HFF-Myc (cell line): ENCODE results near the gene ULK1.
"Not testable (repeated sequence)": the region's sequence is repeated elsewhere in the genome, so short reads cannot be mapped to it uniquely, and the experiment has no call there.

Experiments used
- DNase-seq: peaks from one replicate; pipeline ENCODE4 v3.0.0-alpha.2; 2011; ENCODE audit warnings: low read depth; ENCODE audit errors: extremely low read depth
- H3K4me3 ChIP-seq: replicated peaks from 2 replicates; pipeline ENCODE4 v1.5.1; 2011; ENCODE audit warnings: low read depth, mild to moderate bottlenecking, control low read depth, low read length
- TF ChIP-seq, protein P1 (sequence below): IDR thresholded peaks from 2 replicates; pipeline ENCODE4 v1.5.1; 2012; ENCODE audit warnings: mild to moderate bottlenecking, low read depth, low read length, control low read depth; ENCODE audit errors: missing control alignments

The ULK1 gene

DNA sequence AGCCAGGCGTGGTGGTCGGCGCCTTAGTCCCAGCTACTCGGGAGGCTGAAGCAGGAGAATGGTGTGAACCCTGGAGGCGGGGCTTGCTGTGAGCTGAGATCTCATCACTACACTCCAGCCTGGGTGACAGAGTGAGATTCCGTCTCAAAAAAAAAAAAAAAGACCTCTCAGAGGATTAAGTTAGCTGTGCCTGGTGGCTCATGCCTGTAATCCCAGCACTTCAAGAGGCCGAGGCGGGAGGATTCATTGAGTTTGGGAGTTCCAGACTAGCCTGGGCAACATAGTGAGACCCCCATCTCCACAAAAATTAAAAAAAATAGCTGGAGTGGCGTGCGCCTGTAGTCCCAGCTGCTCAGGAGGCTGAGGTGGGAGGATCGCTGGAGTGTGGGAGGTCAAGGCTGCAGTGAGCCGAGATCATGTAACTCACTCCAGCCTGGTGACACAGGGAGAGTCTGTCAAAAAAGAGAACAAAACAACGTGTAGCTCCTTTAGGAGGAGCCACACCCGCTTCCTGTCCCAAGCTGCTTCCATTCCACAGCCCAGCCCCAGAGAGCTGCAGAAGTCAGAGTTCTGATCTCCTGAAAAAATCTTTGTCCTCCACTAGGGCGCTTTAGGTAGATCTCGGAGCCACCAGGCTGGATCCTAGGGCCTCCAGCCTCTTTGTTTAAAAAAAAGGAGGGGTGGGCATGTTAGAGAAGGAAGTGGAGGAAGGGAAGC is 11.5 kb upstream of the ULK1 start:
- TF ChIP-seq, protein P1, sequence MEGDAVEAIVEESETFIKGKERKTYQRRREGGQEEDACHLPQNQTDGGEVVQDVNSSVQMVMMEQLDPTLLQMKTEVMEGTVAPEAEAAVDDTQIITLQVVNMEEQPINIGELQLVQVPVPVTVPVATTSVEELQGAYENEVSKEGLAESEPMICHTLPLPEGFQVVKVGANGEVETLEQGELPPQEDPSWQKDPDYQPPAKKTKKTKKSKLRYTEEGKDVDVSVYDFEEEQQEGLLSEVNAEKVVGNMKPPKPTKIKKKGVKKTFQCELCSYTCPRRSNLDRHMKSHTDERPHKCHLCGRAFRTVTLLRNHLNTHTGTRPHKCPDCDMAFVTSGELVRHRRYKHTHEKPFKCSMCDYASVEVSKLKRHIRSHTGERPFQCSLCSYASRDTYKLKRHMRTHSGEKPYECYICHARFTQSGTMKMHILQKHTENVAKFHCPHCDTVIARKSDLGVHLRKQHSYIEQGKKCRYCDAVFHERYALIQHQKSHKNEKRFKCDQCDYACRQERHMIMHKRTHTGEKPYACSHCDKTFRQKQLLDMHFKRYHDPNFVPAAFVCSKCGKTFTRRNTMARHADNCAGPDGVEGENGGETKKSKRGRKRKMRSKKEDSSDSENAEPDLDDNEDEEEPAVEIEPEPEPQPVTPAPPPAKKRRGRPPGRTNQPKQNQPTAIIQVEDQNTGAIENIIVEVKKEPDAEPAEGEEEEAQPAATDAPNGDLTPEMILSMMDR, result no peak
- DNase-seq, result no peak
- H3K4me3 ChIP-seq, result no peak overlapping the region

DNA sequence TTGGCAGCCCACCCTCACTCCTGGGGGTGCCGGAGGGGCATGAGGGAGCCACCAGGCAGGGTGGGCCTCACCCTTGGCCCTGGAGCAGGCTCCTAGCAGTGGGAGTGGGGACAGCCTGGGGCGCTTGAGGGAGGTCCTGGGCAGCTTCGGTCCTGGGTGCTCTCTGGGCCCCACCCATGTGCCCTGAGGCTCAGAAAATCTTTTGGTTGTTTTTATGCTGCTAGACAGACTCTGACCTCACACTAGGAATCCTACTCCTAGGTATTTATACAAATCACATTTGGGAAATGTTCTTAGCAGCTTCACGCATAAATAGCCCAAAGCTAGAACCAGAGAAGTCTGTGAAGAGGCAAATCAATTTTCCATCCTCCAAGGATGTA is 10.9 kb upstream of the ULK1 start:
- H3K4me3 ChIP-seq, result no peak overlapping the region
- TF ChIP-seq, protein P1, result no peak
- DNase-seq, result no peak

DNA sequence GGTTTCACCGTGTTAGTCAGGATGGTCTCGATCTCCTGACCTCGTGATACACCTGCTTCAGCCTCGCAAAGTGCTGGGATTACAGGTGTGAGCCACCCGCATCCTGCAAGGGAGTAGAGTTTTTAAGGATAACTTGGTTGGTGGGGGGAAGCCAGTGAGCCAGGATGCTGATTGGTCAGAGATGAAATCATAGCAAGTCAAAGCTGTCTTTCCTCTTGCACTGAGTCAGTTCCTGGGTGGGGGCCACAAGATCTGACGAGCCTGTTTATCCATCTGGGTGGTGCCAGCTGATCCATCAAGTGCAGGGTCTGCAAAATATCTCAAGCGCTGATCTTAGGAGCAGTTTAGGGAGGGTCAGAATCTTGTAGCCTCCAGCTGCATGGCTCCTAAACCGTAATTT is 9.3 kb upstream of the ULK1 start:
- not testable (repeated sequence) for H3K4me3 ChIP-seq, DNase-seq

DNA sequence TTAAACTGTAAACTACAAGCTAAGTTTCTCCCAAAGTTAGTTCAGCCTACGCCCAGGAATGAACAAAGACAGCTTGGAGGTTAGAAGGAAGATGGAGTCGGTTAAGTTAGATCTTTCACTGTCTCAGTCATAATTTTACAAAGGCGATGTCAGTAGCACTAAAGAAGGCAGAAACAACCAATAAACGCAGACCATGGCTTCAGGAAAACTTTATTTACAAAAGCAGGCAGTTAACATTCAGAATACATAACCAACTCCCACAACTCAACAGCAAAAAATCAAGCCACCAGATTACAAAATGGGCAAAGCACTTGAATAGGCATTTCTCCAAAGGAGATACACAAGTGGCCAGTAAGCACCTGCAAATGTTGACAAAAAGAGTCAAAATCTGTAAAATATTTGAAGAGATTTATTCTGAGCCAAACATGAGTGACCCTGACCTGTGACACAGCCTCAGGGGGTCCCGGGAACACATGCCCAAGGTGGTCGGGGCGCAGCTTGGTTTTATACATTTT is 8.8 kb upstream of the ULK1 start:
- no peak for DNase-seq
- H3K4me3 ChIP-seq, result no peak overlapping the region
- TF ChIP-seq, protein P1, result no peak

DNA sequence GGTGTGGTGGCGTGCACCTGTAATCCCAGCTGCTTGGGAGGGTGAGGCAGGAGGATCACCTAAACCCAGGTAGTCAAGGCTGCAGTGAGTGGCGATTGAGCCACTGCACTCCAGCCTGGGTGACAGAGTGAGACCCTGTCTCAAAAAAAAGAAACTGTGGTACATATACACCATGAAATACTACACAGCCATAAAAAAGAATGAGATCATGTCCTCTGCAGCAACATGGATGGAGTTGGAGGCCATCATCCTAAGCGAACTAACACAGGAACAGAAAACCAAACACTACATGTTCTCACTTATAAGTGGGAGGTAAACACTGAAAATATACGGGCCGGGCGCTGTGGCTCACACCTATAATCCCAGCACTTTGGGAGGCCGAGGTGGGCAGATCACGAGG is 2.7 kb upstream of the ULK1 start:
- DNase-seq, H3K4me3 ChIP-seq: not testable (repeated sequence)

DNA sequence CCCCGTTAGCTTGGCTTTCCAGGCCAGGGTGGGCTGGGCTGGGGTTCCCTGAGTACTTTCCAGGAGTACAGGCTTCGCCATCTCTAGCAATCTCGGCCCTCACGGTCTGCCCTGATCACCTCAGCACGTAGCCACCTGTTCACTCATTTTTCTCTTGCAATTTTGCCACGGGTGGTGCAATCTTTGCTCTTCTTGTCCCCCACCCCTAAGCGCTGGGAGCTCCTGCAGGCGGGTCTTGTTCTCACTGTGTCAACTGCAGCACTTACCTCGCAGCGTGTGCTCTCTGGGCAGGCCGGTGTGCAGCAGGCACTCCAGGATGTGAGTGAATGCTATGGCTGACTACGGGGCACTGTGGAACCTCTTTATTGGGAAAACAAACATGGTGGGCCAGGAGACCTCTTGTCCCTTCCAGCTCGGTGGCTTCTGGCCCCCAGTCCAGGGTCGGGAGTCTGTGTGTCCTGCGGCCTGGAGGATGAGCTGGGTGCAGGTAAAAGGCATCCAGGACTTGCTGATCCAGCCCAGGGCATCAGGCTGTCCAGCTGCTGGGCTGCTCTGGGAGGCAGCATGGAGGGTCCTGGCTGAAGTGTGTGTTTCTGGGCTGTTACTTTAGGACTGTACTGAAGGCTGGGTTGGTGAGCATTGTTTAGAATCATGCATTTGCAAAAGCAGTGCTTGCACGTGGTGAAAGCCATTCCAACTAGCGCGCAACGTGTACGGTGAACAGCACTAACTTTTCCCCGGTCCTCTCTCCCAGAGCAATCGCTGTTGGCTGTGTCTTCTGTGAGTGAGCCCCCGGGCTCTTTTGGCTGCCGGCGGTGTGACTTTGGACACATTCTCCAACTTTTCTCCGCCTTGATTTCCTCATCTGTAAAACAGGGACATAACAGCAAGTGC is 1.5 kb upstream of the ULK1 start:
- H3K4me3 ChIP-seq, result no peak overlapping the region
- TF ChIP-seq, protein P1, result no peak

DNA sequence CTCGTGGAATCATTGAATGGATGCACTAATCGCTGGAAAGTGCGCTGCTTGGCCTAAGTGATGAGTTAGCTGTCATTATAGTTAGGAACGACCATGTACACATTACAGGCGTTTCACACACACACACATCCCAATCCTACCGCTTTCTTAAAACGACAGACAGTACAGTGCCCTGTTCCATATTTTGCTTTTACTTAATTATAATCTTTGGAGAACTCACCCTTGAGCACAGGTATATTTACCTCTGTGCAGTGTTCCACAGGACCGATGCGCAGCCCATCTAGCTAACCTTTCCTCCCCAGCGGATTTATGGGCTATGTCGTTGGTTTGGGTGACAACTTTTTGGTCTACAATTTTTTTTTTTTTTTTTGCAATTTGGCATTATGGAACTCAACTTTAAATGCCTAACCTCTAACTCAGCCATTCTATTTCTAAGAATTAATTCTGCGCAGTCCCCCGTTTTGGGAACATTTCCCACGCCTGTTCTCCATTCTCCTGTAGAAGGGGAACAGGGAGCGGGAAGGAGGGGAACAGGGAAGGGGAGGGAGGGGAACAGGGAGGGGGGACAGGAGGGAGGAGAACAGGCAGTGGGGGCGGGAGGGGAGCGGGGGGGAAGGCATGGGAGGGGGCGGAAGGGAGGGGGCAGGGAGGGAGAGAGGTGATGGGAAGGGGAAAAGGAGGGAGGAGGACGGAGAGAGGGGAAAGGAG is 663 bp upstream of the ULK1 start:
- H3K4me3 ChIP-seq, result no peak overlapping the region
- no peak for DNase-seq
- TF ChIP-seq, protein P1, result no peak

More for the DNA sequence above, 1.5 kb upstream of the ULK1 start:
- DNase-seq, result no peak
